ENCODE data around the gene FOXC2.

The FOXC2 gene

DNA sequence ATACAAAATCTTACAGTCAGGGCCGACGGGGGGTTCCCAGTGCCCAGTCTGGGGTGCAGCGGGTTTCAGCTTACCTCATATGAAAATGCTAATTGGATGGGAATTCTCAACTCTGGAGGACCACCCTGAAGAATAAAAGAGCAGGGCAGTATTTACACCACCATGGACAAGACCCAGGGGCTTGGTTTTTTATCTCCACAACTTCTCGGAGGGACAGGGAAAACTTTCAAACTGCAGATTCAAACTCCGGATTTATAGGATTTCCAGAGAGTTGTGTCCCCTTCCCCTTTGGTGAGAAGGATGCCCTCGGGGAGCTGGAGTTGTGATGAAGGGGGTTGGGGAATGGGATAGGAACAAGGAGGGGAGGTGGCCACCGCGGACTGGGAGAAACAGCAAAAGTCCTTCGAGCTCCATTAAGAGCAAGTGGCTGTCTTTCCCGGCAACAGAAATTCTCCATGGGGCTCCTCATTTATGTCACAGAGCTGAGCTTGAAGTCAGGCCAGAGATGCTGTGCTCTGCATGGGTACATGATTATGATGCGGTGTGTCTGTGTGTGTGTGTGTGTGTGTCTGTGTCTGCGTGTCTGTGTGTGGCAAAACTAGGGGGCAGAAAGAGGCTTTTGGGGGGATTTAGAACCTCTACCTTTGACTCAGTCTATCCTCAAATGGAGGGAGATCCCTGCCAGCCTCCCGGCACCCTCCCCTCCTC, 27.4 kb downstream of the FOXC2 start:
- DNase-seq = no peak

DNA sequence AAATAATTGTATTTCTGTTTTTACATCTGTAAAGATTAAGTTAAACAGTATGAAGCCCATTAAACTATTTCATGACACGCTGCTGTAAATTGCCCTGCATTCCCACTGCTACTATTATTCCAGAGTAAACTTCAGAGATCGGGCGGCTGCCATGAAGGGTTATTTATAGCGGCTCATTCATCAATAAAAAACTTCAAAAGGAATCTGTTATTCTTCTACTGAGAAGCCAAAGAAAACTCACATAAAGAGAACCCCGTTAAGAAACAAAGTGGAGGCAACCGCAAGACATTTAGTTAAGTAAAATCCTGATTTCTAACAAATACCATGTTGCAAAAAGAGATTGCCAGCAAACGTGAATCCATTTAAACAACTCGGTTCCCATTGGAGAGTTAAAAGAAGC, 28.1 kb downstream of the FOXC2 start:
- no peak for DNase-seq

DNA sequence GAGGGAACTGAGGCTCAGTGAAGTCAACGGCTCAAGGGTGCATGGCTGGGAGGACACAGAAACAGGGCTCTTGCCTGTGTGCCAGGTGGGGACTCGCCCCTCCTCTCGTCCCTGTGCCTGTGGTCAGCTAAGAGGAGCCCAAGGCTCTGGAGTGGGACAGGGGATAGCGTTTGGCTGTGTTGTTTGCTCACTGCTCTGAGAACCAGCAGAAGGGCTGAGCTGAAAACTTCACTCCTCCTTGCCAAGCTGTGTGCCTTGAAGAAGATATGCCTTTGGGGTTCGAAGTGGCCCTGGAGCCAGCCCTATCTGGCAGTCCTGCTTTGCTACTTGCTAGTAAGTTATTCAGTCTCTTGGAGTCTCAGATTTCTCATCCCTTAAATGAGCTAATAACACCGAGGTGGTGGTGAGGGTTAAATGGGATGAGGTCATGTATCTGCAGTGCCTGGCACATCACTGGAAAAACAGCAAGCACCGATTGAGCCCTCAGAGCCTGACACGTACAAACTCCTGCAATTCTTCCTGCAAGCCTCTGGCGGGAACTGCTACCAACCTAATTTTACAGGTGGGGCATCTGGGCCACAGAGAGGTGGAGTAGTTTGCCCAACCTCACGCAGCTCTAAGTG, 29.5 kb downstream of the FOXC2 start:
- DNase-seq = no peak

DNA sequence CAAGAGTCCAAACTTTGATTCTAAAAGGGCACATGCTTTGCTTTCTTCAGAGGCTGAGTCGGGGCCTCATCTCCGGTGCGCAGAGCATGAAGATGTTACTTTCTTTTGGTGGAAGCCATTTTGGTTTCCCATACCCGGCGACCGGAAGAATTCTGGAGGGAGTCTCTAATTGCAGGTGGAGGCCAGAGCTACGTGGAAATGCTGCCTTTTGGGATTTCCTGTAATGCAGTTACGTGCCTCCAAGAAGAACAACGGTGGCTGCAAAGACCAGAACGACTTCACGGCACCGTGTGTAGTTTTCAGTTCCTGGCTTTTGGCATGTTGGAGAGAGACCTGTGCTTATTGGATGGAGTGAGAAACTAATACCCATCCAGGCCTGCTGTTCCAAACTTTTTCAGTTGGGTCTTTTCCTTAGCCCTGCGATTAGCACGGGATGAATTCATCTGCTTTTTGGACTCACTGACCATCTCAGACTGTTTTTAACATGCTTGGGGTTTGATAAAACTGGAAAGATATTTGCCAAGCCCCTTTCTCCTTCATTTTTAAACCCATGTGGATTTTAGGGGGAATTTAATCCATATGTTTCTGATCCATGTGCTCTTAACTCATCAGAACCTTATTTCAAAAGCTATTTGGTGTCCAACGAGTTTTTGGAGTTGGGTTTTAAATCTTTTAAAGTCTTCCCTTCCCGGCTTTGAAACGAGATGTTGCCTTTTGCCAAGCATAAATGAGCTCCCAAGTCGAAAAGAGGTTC, 30.7 kb downstream of the FOXC2 start:
- DNase-seq = no peak

DNA sequence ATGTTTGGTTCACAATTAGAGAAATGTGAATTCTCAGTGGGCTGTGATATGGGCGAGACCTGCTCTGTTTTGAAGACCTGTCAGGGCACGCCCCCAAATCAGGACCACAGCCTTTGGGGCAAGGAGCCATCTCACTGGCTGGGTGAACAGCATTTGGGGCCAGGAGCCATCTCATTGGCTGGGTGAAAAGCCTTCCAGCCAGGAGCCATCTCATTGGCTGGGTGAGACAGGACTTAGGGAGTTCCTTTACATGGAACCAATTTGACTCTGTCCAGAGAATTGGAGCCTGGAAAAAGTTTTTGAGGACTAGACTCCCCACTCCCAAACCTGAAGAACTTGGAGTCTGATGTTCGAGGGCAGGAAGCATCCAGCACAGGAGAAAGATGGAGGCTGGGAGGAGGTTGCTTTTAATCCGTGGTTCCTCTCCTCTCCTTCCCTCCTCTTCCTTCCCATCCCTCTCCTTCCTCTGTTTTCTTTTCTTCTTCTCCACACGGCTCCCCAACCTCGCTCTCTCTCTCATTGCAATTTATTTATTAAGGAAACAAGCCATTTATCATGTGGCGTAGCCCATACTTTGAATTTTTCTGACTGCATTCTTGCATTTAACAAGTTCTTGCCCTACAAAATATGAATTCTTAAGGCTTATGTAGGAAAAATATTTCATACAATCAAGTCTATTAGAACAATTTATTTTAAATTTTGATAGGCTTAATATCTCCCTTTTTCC, 31.4 kb downstream of the FOXC2 start:
- no peak for DNase-seq

DNA sequence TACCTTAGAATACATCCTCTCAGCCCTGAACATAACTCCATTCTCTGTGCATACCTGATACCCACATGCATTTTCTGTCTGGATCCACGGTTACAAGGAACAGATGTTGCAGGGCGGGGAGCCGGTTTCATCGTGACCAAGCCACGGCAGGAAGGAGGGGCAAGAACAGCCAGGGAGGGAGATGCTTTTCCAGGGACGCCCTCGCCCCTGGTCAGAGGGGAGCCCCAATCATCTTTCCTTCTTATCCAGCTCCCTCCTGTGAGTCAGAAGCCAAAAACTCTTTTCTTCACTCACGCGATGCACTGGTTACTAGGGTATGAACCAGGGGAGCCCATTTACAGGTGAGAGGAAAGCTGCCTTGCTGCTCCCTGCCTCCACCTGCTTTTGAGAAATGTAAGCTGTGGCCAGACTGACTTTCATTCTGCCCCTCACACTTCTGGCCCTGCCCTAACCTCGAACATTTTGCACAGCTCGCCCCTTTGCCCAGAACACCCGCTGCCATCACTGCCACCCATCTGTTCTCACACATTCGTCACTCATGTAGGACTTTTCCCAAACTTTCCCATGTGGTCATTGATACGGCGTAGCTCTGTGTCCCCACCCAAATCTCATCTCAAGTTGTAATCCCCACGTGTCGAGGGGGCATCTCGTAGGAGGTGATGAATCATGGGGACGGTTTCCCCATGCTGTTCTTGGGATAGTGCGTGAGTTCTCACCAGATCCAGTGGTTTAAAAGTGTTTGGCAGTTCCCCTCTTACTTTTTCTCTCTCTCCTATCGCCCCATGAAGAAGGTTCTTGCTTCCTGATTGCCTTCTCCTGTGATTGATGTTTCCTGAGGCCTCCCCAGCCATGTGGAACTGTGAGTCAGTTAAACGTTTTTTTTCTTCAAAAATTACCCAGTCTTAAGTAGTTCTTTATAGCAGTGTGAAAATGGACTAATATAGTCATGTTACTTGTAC, 32.3 kb downstream of the FOXC2 start:
- no peak for DNase-seq

DNA sequence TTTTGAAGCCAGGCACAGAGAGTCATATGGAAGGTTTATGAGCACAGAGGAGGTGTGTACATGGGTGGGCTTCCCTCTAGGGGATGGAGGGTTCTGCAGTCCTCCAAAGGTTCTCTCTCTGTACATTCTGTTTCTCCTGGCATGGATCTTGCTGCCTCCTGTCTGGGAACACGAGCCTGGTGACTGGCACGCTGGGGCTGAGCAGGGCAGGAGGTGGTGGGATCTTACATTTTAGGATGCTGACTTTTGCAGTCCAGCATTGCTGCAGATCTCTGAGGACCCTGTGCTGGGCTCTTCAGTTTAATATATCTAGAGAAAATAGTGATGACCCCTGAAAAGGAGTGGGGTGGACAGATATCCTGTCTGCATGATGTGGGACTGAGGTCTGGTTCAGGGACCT, 34.7 kb downstream of the FOXC2 start:
- no peak for DNase-seq

DNA sequence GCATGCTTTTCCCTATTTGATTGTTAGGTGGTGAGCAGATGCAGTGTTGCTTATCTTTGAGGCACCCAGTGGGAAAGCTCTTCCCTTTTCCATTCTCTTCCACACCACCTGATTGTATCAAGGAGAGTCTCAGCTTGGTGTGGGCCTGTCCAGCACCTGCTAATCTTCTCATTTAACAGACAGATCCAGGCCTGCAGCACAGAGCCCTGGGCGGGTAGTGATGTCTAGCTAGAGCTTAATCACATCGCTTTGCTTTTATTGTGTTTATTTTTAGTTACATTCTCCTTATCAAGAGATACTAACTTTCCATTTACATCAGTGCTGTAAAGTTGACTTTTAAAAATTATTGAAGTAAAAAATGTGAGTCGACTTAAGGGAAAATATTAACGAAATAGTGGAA, 35.9 kb downstream of the FOXC2 start:
- no peak for DNase-seq

DNA sequence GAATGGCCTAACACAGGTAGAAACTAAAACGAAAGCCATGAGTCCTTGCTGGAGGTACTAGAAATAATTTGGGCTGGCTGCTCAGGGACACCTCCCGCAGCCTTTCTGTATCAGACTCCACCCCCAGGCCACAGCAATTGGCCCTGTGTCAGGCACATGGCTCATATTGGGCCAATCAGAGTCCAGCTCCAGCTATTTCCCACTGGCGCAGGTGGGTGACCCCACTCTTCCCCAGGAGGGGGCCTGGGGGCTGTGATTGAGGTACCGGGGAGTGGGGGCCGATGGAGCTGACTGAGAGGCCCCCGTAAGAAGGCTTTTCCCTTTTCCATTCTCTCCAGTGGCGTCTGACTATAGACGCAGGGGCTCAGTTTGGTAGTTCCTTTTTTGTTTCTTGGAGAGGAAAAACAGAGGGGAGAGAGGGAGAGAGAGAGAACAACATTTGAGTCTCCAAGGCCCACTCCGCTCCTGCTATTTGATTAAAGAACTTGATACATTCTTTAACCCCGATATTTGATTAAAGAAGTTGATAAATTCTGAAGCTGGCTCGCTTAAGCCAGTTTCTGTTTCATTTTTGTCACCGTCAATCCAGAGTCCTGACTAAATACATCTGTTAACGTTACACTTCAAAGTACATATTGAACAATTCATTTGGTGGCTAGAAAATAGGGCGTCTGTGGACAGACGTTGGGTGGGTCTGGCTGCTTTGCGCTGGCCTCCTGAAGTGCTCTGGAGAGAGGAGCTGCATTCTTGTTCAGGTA, 38.0 kb downstream of the FOXC2 start:
- DNase-seq = peak; percentile 21

GRCh38 chr16:86605950-86606349, 39.3 kb downstream of the FOXC2 start:
- no peak for DNase-seq

DNA sequence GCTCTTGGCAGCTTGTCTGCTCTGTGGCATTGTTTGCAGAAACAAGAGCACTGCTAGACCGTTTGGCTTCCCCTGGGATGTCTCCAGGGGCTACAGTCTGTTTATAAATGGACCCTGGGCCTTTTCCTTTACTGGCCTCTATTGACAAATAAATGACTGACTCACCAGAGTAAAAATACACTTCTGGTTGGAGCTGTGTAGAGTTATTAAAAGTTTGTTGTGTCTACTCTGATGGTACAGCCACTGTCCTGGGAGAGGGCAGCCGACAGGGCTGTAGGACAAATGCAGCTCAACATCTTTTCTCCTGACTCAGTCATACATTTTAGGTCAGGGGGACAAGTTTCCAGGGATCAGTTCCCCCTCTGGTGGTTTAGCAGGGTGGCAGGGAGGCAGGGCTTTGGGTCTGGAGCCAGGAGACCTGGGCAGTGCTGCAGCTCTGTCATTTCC, 41.7 kb downstream of the FOXC2 start:
- DNase-seq = no peak

GRCh38 chr16:86609115-86609514, 42.5 kb downstream of the FOXC2 start:
- no peak for DNase-seq

GRCh38 chr16:86609661-86610060, 43.0 kb downstream of the FOXC2 start:
- DNase-seq = no peak

GRCh38 chr16:86610779-86611524, 44.3 kb downstream of the FOXC2 start:
- no peak for DNase-seq

DNA sequence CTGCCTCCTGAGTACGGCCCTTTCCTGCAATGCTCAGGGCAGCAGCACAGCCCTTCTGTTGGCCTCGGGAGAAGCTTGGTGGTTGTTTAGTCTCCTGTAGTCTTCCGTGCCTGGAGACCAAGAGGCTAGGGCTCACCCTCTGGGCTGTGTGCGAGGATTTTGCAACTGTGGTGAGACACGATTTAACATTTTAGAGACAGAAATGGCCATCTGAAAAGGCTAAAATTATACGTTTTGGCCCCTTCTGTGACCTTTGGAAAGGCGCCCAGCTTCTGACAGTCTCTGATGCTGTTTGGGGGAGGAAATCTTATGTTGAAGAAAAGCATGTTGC, 44.9 kb downstream of the FOXC2 start:
- no peak for DNase-seq

DNA sequence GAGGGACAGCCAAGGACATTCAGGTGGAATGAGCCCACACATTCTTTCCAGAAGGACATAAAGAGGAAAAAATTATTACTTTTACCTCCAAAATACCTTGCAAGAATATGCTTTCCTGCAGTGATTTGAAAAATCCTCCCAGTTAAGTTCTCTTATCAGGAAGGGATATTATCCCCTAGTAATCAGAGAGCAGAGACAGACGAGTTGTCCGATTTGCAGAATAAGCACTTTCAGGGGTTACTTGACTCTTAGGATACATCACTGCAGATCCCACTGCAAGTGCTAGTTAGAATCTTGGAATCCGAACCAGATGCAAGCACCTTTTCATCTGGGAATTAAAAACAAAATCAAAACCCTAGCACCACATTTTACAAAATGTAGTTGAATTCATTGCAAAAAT, 45.3 kb downstream of the FOXC2 start:
- no peak for DNase-seq

- DNase-seq = no peak
Measured at GRCh38 chr16:86614699-86615098, 48.1 kb downstream of the FOXC2 start.

- no peak for DNase-seq
Measured at GRCh38 chr16:86616906-86617305, 50.3 kb downstream of the FOXC2 start.

GRCh38 chr16:86618431-86619238, 52.0 kb downstream of the FOXC2 start:
- no peak for DNase-seq

Measured in stimulated activated naive CD4-positive, alpha-beta T cell treated with Interleukin-2 at 50 U/mL for 16 hours (primary cell).